Measurements from ENCODE around the gene ATP8B4.

The ATP8B4 gene

DNA sequence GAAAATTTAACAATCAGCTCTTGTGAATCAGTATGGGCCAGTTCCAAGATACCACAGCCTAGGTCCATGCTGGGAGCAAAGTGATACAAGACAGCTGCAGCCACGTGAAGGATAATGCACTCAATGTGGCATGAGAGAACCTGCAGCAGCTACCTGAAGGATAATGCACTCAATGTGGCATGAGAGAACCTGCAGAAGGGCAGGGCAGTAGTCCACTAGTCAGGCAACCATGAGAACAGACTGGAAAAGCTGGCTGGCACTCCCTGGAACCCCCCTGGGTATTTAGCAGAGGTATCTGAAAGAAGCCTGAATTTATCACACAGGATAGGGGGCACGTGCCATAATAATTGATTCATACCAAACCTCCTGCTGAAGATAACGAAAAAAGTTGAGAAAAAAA lies 237.6 kb downstream of the ATP8B4 start:
- Histone ChIP-seq H3K4me1 (ENCODE audit: low read depth, poor library complexity, severe bottlenecking) (no peaks in the 10 kb centered on the region), H2AFZ (ENCODE audit: low read depth) (no peak overlapping the region), H3K4me2 (no peak overlapping the region), H3K27ac (no peak overlapping the region), H3K36me3 (ENCODE audit: insufficient read depth) (no peaks in the 10 kb centered on the region), H3K4me3 (IDR thresholded peaks at IDR 0.05; ENCODE audit: insufficient read depth, low read depth, low read length) (no peak overlapping the region), H3K79me2 (ENCODE audit: insufficient read depth, low read depth) (no peaks in the 10 kb centered on the region), H3K27me3 (ENCODE audit: insufficient read depth, low read depth) (no peaks in the 10 kb centered on the region), H4K20me1 (ENCODE audit: insufficient read depth) (no peaks in the 10 kb centered on the region), H3K9ac (no peak overlapping the region)
- TF ChIP-seq, protein P1, sequence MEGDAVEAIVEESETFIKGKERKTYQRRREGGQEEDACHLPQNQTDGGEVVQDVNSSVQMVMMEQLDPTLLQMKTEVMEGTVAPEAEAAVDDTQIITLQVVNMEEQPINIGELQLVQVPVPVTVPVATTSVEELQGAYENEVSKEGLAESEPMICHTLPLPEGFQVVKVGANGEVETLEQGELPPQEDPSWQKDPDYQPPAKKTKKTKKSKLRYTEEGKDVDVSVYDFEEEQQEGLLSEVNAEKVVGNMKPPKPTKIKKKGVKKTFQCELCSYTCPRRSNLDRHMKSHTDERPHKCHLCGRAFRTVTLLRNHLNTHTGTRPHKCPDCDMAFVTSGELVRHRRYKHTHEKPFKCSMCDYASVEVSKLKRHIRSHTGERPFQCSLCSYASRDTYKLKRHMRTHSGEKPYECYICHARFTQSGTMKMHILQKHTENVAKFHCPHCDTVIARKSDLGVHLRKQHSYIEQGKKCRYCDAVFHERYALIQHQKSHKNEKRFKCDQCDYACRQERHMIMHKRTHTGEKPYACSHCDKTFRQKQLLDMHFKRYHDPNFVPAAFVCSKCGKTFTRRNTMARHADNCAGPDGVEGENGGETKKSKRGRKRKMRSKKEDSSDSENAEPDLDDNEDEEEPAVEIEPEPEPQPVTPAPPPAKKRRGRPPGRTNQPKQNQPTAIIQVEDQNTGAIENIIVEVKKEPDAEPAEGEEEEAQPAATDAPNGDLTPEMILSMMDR (conservative IDR thresholded peaks at IDR 0.05; ENCODE audit: low read depth, low read length), result no peak

DNA sequence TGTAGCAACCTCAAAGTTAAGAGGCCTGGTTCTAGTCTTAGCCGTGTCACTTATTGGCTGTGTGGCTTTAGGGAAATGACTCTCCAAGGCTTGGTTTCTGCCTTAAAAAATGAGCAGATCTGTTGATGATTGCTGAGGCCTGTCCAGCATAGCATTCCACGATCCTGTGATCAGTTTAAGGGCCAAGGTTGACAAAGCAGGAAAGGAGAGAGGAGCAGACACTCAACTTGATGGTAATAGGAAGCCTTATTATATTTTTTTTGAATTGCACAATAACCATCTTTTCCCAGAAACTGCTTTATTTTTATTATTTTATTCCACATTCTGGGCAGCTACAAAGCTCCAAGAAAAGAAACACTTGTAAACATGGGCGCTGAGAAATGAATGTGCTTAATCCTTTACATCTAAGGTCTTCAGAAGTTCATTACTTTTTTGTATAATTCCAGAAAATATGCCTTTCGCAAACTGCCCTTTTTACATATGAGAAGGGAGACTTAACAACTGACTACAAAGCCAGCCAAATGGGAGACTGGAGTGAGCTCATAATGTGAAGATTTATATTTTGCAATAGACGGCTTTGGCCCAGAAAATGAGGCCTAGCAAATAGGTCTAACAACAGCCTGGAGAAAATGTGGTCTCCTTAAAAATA lies 241.0 kb downstream of the ATP8B4 start:
- Histone ChIP-seq H3K27me3 (ENCODE audit: insufficient read depth, low read depth) (no peaks in the 10 kb centered on the region), H3K9ac (no peak overlapping the region), H3K36me3 (ENCODE audit: insufficient read depth) (no peaks in the 10 kb centered on the region), H3K4me3 (IDR thresholded peaks at IDR 0.05; ENCODE audit: insufficient read depth, low read depth, low read length) (no peak overlapping the region), H3K27ac (no peak overlapping the region), H3K79me2 (ENCODE audit: insufficient read depth, low read depth) (no peaks in the 10 kb centered on the region), H3K4me2 (no peak overlapping the region), H2AFZ (ENCODE audit: low read depth) (no peak overlapping the region), H4K20me1 (ENCODE audit: insufficient read depth) (no peaks in the 10 kb centered on the region), H3K4me1 (ENCODE audit: low read depth, poor library complexity, severe bottlenecking) (no peaks in the 10 kb centered on the region)
- TF ChIP-seq, protein P1 (conservative IDR thresholded peaks at IDR 0.05; ENCODE audit: low read depth, low read length), result no peak

DNA sequence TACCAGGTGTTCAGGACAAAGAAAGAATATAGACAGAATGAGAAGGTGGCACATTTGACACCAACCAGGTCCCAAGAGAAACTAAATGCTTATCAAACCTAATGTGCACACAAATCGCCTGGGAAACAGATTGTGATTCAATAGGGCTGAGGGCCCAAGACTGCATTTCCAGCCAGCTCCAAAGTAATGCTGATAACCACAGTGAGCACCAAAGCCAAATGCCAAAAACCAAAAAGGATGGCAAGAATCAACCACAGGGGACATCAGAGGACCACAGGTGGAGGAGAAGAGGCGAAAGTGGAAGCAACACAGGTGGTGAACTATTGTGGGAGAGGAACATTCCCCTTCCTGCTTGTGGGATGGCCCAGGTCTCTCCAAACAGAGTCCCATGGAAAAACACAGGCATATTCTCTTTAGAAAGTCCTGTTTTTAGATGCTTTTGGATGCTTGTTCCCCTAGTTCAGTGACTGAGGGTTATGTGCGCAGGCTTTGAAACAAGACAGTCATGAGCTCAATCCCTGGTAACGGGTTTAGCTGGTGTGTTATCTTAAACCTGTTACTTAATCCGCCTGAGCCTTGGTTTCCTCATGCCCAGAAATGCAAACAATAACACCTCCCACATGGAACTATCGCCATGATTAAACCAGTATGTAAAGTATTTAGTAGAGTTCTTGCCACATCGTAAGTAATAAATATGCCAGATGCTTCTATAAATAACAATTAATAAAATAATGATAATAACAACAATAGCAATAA lies 241.7 kb downstream of the ATP8B4 start:
- no peak overlapping the region for H3K4me3 ChIP-seq (IDR thresholded peaks at IDR 0.05; ENCODE audit: insufficient read depth, low read depth, low read length)
- no peaks in the 10 kb centered on the region for H3K36me3 ChIP-seq (ENCODE audit: insufficient read depth)
- H3K9ac ChIP-seq, result no peak overlapping the region
- no peak overlapping the region for H3K27ac ChIP-seq
- no peaks in the 10 kb centered on the region for H3K27me3 ChIP-seq (ENCODE audit: insufficient read depth, low read depth)
- no peaks in the 10 kb centered on the region for H4K20me1 ChIP-seq (ENCODE audit: insufficient read depth)
- H3K4me2 ChIP-seq, result no peak overlapping the region
- H3K79me2 ChIP-seq (ENCODE audit: insufficient read depth, low read depth), result no peaks in the 10 kb centered on the region
- H2AFZ ChIP-seq (ENCODE audit: low read depth), result no peak overlapping the region
- TF ChIP-seq, protein P1 (conservative IDR thresholded peaks at IDR 0.05; ENCODE audit: low read depth, low read length), result no peak
- H3K4me1 ChIP-seq (ENCODE audit: low read depth, poor library complexity, severe bottlenecking), result no peaks in the 10 kb centered on the region

DNA sequence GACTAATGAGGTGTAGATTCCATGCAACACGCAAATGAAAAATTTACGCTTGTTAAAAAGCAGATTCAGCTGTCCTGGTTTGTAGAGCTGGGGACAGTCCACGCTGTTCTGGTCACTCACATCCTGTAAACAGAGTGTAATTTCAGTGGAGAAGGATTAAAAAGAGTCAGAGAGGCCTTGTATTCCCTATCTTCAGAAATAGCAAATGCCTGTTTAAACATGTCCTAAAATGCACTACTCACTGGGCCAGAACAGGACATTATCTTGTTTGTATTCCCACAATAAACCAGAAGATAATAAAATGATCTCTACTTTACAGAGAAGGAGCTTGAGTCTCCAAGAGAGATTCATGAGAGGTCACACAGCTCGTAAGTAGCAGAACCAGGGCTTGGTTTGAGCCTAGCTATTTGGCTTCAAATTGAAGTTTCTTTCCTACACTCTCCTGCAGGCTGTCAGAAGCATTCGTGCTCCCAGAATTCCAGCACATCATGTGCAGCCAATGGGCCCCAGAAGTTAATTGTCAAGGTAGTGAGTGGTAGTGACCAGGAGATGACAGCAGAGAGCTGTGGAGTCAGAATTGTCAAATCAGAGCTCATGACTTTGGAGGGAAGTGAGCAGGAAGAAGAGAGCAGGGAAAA lies 242.5 kb downstream of the ATP8B4 start:
- Histone ChIP-seq H3K27me3 (ENCODE audit: insufficient read depth, low read depth) (no peaks in the 10 kb centered on the region), H3K4me1 (ENCODE audit: low read depth, poor library complexity, severe bottlenecking) (no peaks in the 10 kb centered on the region), H2AFZ (ENCODE audit: low read depth) (no peak overlapping the region), H3K27ac (no peak overlapping the region), H3K36me3 (ENCODE audit: insufficient read depth) (no peaks in the 10 kb centered on the region), H3K9ac (no peak overlapping the region), H4K20me1 (ENCODE audit: insufficient read depth) (no peaks in the 10 kb centered on the region), H3K4me2 (no peak overlapping the region), H3K4me3 (IDR thresholded peaks at IDR 0.05; ENCODE audit: insufficient read depth, low read depth, low read length) (no peak overlapping the region), H3K79me2 (ENCODE audit: insufficient read depth, low read depth) (no peaks in the 10 kb centered on the region)
- TF ChIP-seq, protein P1 (conservative IDR thresholded peaks at IDR 0.05; ENCODE audit: low read depth, low read length), result 0 out of 2 replicates have a peak, but pooled peaks have one; percentile 17

Measured in KMS-11 (cell line).